Neural progenitor cell (in vitro differentiated cells): ENCODE measurements around the gene MIF4GD.

Experiments
- EZH2 ChIP-seq: fragments of 200-600 bp; sonication (generic); IDR thresholded peaks from 2 replicates; pipeline ENCODE4 v1.6.1; 2017; ENCODE audit warnings: antibody characterized with exemption, mild to moderate bottlenecking, moderate library complexity
- EZH2phosphoT487 ChIP-seq: fragments of 200-600 bp; sonication (generic); IDR thresholded peaks from 2 replicates; pipeline ENCODE4 v1.6.1; 2017; ENCODE audit warnings: antibody characterized with exemption
- TF ChIP-seq, protein P1 (sequence below): fragments of 200-600 bp; sonication (generic); IDR thresholded peaks from 2 replicates; pipeline ENCODE4 v1.5.1; 2017; ENCODE audit warnings: antibody characterized with exemption, mild to moderate bottlenecking

DNA sequence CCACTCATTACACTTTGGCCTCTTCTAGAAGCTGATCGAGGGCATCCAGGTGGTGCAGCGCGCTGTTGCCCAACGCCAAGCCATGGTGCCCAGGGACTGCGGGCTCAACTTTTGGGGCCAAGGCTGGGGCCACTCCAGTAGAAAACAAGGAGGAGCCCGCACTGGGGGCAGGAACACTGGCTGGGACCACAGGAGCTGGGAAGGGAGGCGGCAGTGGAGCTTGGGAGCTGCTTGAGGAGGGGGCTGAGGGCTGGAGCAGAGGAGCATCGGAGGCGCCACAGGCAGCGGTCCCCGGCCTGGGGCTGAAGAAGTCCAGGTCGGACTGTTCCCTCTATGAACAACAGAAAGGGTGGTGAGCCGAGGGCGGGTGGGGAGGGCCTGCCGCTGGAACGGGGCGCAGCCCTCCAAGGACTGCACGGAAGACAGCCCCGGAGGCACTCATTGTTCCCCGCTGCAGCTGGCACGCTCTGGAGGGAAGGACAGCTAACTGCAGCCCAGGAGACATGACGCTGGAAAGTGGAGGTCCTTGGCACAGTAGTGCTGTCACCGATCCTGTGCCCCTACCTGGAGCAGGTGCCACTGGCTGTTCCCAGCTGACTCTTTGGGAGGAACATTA lies 31.1 kb downstream of the MIF4GD start:
- TF ChIP-seq, protein P1, sequence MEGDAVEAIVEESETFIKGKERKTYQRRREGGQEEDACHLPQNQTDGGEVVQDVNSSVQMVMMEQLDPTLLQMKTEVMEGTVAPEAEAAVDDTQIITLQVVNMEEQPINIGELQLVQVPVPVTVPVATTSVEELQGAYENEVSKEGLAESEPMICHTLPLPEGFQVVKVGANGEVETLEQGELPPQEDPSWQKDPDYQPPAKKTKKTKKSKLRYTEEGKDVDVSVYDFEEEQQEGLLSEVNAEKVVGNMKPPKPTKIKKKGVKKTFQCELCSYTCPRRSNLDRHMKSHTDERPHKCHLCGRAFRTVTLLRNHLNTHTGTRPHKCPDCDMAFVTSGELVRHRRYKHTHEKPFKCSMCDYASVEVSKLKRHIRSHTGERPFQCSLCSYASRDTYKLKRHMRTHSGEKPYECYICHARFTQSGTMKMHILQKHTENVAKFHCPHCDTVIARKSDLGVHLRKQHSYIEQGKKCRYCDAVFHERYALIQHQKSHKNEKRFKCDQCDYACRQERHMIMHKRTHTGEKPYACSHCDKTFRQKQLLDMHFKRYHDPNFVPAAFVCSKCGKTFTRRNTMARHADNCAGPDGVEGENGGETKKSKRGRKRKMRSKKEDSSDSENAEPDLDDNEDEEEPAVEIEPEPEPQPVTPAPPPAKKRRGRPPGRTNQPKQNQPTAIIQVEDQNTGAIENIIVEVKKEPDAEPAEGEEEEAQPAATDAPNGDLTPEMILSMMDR, result no peak
- TF ChIP-seq EZH2 (no peak), EZH2phosphoT487 (no peak)
